Measurements from ENCODE around the gene P3H4. TPM values are rescaled to one million over a fixed set of nuclear protein-coding genes. Genes with fewer than 3 reads are reported as not detected.
A peak's percentile ranks its signal among the peaks of the same experiment; 100 is the strongest.
"Not testable (repeated sequence)": the region's sequence is repeated elsewhere in the genome, so short reads cannot be mapped to it uniquely, and the experiment has no call there.

P3H4 gene
- total and polyA plus RNA-seq, 4 donors, result 18.8 to 39.2 (median 31.5) TPM

- 92% methylated on average over 9 of the region's 15 CpGs for WGBS (ENCODE audit: insufficient coverage)
- no peak within 1 kb of the TSS for H3K4me3 ChIP-seq (ENCODE audit: low read depth, low read length)
Observed at GRCh38 chr17:41837761-41838538, 26.2 kb upstream of the P3H4 start, which contains the start of gene KLHL10. Gene KLHL10, plus strand, starts transcription at chr17:41837825. Its CDS starts 108 bp downstream, at chr17:41837933.

GRCh38 chr17:41836550-41837196, 24.9 kb upstream of the P3H4 start:
- 63% methylated on average over 16 of the region's 21 CpGs for WGBS (ENCODE audit: insufficient coverage)
- H3K4me3 ChIP-seq (ENCODE audit: low read depth, low read length), result peak overlapping the region; percentile 80

More at GRCh38 chr17:41837761-41838538, 26.2 kb upstream of the P3H4 start, which contains the start of gene KLHL10:
- H3K27me3 ChIP-seq (ENCODE audit: control insufficient read depth, insufficient read depth, low read length), result no peaks in the 10 kb centered on the region
- H3K4me1 ChIP-seq (ENCODE audit: control insufficient read depth, insufficient read depth, low read length), result peaks cover 12% of the 10 kb centered on the region
- no peak within 1 kb of the TSS for H3K27ac ChIP-seq (ENCODE audit: low read depth, low read length)
- peaks cover 3% of the 10 kb centered on the region for H3K36me3 ChIP-seq (ENCODE audit: control insufficient read depth, insufficient read depth, low read length)
- no peak for DNase-seq (ENCODE audit: low read depth in 4 of 6, low spot score in 6 of 6)
- no peaks in the 10 kb centered on the region for H3K9me3 ChIP-seq (ENCODE audit: control insufficient read depth, insufficient read depth, low read length)

GRCh38 chr17:41835800-41836549, 24.2 kb upstream of the P3H4 start, which contains the start of gene NT5C3B:
Gene NT5C3B, minus strand, starts transcription at chr17:41836232. Its CDS starts 39 bp downstream, at chr17:41836193.
- peak in 4 of 6 donors; percentile 48 to 89 (median 71) for DNase-seq (ENCODE audit: low read depth in 4 of 6, low spot score in 6 of 6)
- Histone ChIP-seq H3K27me3 (ENCODE audit: control insufficient read depth, insufficient read depth, low read length) (no peaks in the 10 kb centered on the region), H3K27ac (ENCODE audit: low read depth, low read length) (peak within 1 kb of the TSS; percentile 33), H3K4me3 (ENCODE audit: low read depth, low read length) (peak within 1 kb of the TSS; percentile 80), H3K9me3 (ENCODE audit: control insufficient read depth, insufficient read depth, low read length) (no peaks in the 10 kb centered on the region), H3K4me1 (ENCODE audit: control insufficient read depth, insufficient read depth, low read length) (peaks cover 12% of the 10 kb centered on the region), H3K36me3 (ENCODE audit: control insufficient read depth, insufficient read depth, low read length) (peaks cover 19% of the 10 kb centered on the region)
- 1% methylated on average over 54 of the region's 72 CpGs for WGBS (ENCODE audit: insufficient coverage)

More at GRCh38 chr17:41836550-41837196, 24.9 kb upstream of the P3H4 start:
- no peak for DNase-seq (ENCODE audit: low read depth in 4 of 6, low spot score in 6 of 6)
- Histone ChIP-seq H3K27me3 (ENCODE audit: control insufficient read depth, insufficient read depth, low read length) (no peaks in the 10 kb centered on the region), H3K27ac (ENCODE audit: low read depth, low read length) (no peak overlapping the region), H3K9me3 (ENCODE audit: control insufficient read depth, insufficient read depth, low read length) (no peaks in the 10 kb centered on the region), H3K4me1 (ENCODE audit: control insufficient read depth, insufficient read depth, low read length) (peaks cover 12% of the 10 kb centered on the region), H3K36me3 (ENCODE audit: control insufficient read depth, insufficient read depth, low read length) (peaks cover 12% of the 10 kb centered on the region)

GRCh38 chr17:41835214-41835799, 23.6 kb upstream of the P3H4 start:
- peaks cover 12% of the 10 kb centered on the region for H3K4me1 ChIP-seq (ENCODE audit: control insufficient read depth, insufficient read depth, low read length)

DNA sequence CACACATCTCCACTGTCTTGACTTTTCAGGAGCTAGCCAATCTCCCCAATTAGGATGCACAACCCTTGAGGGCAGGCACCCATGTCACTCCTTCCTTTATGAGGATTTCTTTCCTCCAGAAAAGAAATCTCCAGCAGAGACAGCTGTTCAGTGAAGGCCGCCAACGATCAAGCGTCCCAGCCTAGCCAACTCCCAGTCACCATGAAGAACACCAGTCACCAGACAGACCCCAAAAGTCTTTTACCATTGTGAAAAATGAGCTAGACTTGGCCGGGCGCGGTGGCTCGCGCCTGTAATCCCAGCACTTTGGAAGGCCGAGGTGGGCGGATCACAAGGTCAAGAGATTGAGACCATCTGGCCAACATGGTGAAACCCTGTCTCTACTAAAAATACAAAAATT, 18.2 kb upstream of the P3H4 start:
- not testable (repeated sequence) for H3K9me3 ChIP-seq (ENCODE audit: control insufficient read depth, insufficient read depth, low read length); H3K4me1 ChIP-seq (ENCODE audit: control insufficient read depth, insufficient read depth, low read length); H3K4me3 ChIP-seq (ENCODE audit: low read depth, low read length); H3K27ac ChIP-seq (ENCODE audit: low read depth, low read length); H3K27me3 ChIP-seq (ENCODE audit: control insufficient read depth, insufficient read depth, low read length); DNase-seq (ENCODE audit: low read depth in 4 of 6, low spot score in 6 of 6)
- H3K36me3 ChIP-seq (ENCODE audit: control insufficient read depth, insufficient read depth, low read length), result peaks cover 64% of the 10 kb centered on the region
- WGBS (ENCODE audit: insufficient coverage), result 81% methylated on average over 9 of the region's 10 CpGs

More at GRCh38 chr17:41835214-41835799, 23.6 kb upstream of the P3H4 start:
- no peaks in the 10 kb centered on the region for H3K9me3 ChIP-seq (ENCODE audit: control insufficient read depth, insufficient read depth, low read length)
- 1% methylated on average over 7 of the region's 13 CpGs for WGBS (ENCODE audit: insufficient coverage)
- peak overlapping the region; percentile 80 for H3K4me3 ChIP-seq (ENCODE audit: low read depth, low read length)
- peak overlapping the region; percentile 33 for H3K27ac ChIP-seq (ENCODE audit: low read depth, low read length)
- H3K27me3 ChIP-seq (ENCODE audit: control insufficient read depth, insufficient read depth, low read length), result no peaks in the 10 kb centered on the region
- no peak for DNase-seq (ENCODE audit: low read depth in 4 of 6, low spot score in 6 of 6)
- H3K36me3 ChIP-seq (ENCODE audit: control insufficient read depth, insufficient read depth, low read length), result peaks cover 26% of the 10 kb centered on the region

- 91% methylated on average over 17 of the region's 19 CpGs for WGBS (ENCODE audit: insufficient coverage)
- no peak for DNase-seq (ENCODE audit: low read depth in 4 of 6, low spot score in 6 of 6)
- H3K9me3 ChIP-seq (ENCODE audit: control insufficient read depth, insufficient read depth, low read length), result no peaks in the 10 kb centered on the region
- no peaks in the 10 kb centered on the region for H3K4me1 ChIP-seq (ENCODE audit: control insufficient read depth, insufficient read depth, low read length)
- no peaks in the 10 kb centered on the region for H3K27me3 ChIP-seq (ENCODE audit: control insufficient read depth, insufficient read depth, low read length)
- H3K4me3 ChIP-seq (ENCODE audit: low read depth, low read length), result no peak overlapping the region
- peaks cover 55% of the 10 kb centered on the region for H3K36me3 ChIP-seq (ENCODE audit: control insufficient read depth, insufficient read depth, low read length)
- H3K27ac ChIP-seq (ENCODE audit: low read depth, low read length), result no peak overlapping the region
Observed at GRCh38 chr17:41825175-41825845, 13.6 kb upstream of the P3H4 start.

GRCh38 chr17:41824086-41824485, 12.3 kb upstream of the P3H4 start:
- Histone ChIP-seq H3K36me3 (ENCODE audit: control insufficient read depth, insufficient read depth, low read length) (peaks cover 54% of the 10 kb centered on the region), H3K27me3 (ENCODE audit: control insufficient read depth, insufficient read depth, low read length) (no peaks in the 10 kb centered on the region), H3K27ac (ENCODE audit: low read depth, low read length) (peak overlapping the region; percentile 7), H3K4me1 (ENCODE audit: control insufficient read depth, insufficient read depth, low read length) (no peaks in the 10 kb centered on the region), H3K4me3 (ENCODE audit: low read depth, low read length) (no peak overlapping the region), H3K9me3 (ENCODE audit: control insufficient read depth, insufficient read depth, low read length) (no peaks in the 10 kb centered on the region)
- DNase-seq (ENCODE audit: low read depth in 4 of 6, low spot score in 6 of 6), result no peak
- WGBS (ENCODE audit: insufficient coverage), result 80% methylated on average over 7 of the region's 7 CpGs

GRCh38 chr17:41823580-41823979, 11.8 kb upstream of the P3H4 start:
- H3K9me3 ChIP-seq (ENCODE audit: control insufficient read depth, insufficient read depth, low read length), result no peaks in the 10 kb centered on the region
- WGBS (ENCODE audit: insufficient coverage), result 79% methylated on average over 5 of the region's 7 CpGs
- H3K4me3 ChIP-seq (ENCODE audit: low read depth, low read length), result no peak overlapping the region
- no peaks in the 10 kb centered on the region for H3K4me1 ChIP-seq (ENCODE audit: control insufficient read depth, insufficient read depth, low read length)
- H3K36me3 ChIP-seq (ENCODE audit: control insufficient read depth, insufficient read depth, low read length), result peaks cover 51% of the 10 kb centered on the region
- no peak overlapping the region for H3K27ac ChIP-seq (ENCODE audit: low read depth, low read length)
- DNase-seq (ENCODE audit: low read depth in 4 of 6, low spot score in 6 of 6), result no peak
- H3K27me3 ChIP-seq (ENCODE audit: control insufficient read depth, insufficient read depth, low read length), result no peaks in the 10 kb centered on the region

DNA sequence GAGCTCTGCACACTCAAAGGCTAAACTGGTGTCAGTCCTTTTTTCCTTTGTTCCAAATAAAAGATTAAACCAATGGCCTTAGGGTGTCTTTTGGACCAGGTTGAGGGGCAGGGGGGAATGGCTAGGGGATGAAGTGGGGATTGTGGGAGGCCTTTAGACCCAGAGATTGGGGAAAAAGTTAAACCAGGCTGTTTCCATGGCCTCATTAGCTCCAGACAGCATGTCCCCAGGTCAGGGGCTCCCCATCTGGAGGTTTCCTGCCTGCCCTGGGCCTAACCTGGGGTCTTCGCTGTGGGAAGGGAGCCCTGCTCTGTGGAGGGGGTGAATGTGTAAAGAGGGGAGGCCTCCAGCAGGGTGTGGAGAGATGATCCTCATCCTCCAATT, 11.4 kb upstream of the P3H4 start:
- no CpG with 5 or more reads among the region's 1 CpG for WGBS (ENCODE audit: insufficient coverage)
- no peak for DNase-seq (ENCODE audit: low read depth in 4 of 6, low spot score in 6 of 6)
- no peak overlapping the region for H3K27ac ChIP-seq (ENCODE audit: low read depth, low read length)
- H3K27me3 ChIP-seq (ENCODE audit: control insufficient read depth, insufficient read depth, low read length), result no peaks in the 10 kb centered on the region
- H3K4me3 ChIP-seq (ENCODE audit: low read depth, low read length), result no peak overlapping the region
- H3K9me3 ChIP-seq (ENCODE audit: control insufficient read depth, insufficient read depth, low read length), result no peaks in the 10 kb centered on the region
- H3K36me3 ChIP-seq (ENCODE audit: control insufficient read depth, insufficient read depth, low read length), result peaks cover 49% of the 10 kb centered on the region
- H3K4me1 ChIP-seq (ENCODE audit: control insufficient read depth, insufficient read depth, low read length), result no peaks in the 10 kb centered on the region

Data from spinal cord (tissue), 10 donors.